Lower leg skin (tissue), 4 donors: ENCODE measurements around the gene LCN2. TPM values are rescaled to one million over a fixed set of nuclear protein-coding genes. Genes with fewer than 3 reads are reported as not detected.

Experiments used
- DNase-seq, 2 donors: peaks; one replicate each; pipeline ENCODE4 v3.0.0-alpha.2; 2019; ENCODE audit warnings: low spot score in 2 of 2
- H3K4me3 ChIP-seq: fragments of 200-600 bp; sonication (generic); 2 replicates; pipeline ENCODE4 v1.5.1; 2017; ENCODE audit warnings: mild to moderate bottlenecking, low read depth; ENCODE audit not compliant: poor library complexity, severe bottlenecking
- POLR2A ChIP-seq, 2 donors: fragments of 450-650 bp; IDR thresholded peaks; one replicate each; pipeline ENCODE4 v1.6.1; 2016 to 2017; ENCODE audit warnings: antibody characterized with exemption in 2 of 2, mild to moderate bottlenecking in 1 of 2, moderate library complexity in 1 of 2
- WGBS, 2 donors: methylation state at CpG; one replicate each; pipeline ENCODE4 v1.1.5; 2018; 5-methylcytosine and 5-hydroxymethylcytosine counted together
- intact Hi-C: fragments of 100-400 bp; cut with DNase I; formaldehyde crosslinking; loops from one replicate; pipeline ENCODE4 v1.15.0; 2023; ENCODE audit warnings: low total_unique reads
- total RNA-seq, 4 donors: library from RNA; depleted of rRNA; stranded (reverse); fragments of >200 nt; gene quantifications; one replicate each; pipeline ENCODE4 v1.1.0, GENCODE V29; 2016
- TF ChIP-seq, protein P1 (sequence below), 3 donors: fragments of 450-650 bp; IDR thresholded peaks; one replicate each; pipeline ENCODE4 v1.5.1; 2016; ENCODE audit warnings: antibody characterized with exemption in 3 of 3, mild to moderate bottlenecking in 3 of 3, moderate library complexity in 2 of 3

Gene LCN2
- total RNA-seq, 4 donors from 2014 or later = 3.7 to 33.8 (median 19.1) TPM

DNA sequence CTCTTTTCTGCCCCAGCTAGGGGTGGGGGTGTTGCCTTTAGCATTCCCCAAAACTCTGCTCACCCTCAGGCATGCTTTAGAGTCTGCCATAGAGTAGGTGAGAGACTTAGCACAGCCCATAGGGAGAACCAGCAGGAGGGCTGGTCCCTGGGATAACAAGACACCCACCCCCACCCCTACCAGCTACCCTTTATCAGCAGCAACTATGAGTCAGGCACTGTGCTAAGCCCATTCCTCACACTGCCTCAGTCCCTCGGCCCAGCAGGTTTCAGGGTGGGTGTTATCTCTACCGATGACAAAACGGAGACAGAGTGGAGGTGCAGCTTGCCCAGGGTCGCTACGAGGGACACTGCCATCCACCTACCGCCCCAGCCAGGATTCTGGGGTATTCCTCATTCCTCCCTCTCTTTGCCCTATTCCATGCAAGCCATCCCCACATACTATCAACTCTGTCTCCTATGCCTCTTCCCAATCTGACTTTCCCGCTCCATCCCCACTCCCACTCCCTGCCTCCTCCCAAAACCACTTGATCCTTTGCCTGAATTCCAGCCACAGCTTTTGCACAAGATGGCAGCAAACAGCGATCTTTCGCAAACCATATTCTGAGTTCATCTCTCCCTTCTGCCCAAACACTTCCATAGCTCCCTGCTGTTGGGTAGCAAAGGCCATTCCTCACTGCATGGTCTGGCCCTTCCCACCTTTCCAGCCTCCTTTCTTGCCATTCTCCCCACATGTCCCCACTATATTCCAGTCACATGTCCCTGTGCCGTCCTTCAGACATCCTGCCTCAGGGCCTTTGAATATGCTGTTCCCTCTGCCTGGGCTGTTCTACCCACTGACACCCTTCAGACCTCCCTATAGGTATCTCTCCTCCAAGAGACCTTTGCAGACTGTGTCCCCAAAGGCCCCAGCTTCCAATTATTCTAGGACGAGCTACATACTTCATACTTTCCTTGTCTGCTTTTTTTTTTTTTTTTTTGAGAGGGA is 37.0 kb downstream of the LCN2 start:
- TF ChIP-seq POLR2A (IDR thresholded peaks at IDR 0.05) = no peak
- 95 to 97% methylated on average over 11 of the region's 11 CpGs for WGBS, 2 donors
- DNase-seq = no peak

GRCh38 chr9:128187361-128187760 is 38.1 kb downstream of the LCN2 start:
- TF ChIP-seq POLR2A (IDR thresholded peaks at IDR 0.05) = no peak
- TF ChIP-seq, protein P1, sequence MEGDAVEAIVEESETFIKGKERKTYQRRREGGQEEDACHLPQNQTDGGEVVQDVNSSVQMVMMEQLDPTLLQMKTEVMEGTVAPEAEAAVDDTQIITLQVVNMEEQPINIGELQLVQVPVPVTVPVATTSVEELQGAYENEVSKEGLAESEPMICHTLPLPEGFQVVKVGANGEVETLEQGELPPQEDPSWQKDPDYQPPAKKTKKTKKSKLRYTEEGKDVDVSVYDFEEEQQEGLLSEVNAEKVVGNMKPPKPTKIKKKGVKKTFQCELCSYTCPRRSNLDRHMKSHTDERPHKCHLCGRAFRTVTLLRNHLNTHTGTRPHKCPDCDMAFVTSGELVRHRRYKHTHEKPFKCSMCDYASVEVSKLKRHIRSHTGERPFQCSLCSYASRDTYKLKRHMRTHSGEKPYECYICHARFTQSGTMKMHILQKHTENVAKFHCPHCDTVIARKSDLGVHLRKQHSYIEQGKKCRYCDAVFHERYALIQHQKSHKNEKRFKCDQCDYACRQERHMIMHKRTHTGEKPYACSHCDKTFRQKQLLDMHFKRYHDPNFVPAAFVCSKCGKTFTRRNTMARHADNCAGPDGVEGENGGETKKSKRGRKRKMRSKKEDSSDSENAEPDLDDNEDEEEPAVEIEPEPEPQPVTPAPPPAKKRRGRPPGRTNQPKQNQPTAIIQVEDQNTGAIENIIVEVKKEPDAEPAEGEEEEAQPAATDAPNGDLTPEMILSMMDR (IDR thresholded peaks at IDR 0.05) = no peak
- intact Hi-C loops = no loop called here
- 100% methylated on average over 2 of the region's 2 CpGs for WGBS, 2 donors
- DNase-seq = no peak
- H3K4me3 ChIP-seq = no peak overlapping the region

More for the DNA sequence above, 37.0 kb downstream of the LCN2 start:
- no peak overlapping the region for H3K4me3 ChIP-seq
- intact Hi-C loops = no loop called here

- WGBS, 2 donors = 68% methylated on average over 1 of the region's 1 CpG
- DNase-seq = no peak
- intact Hi-C loops = no loop called here
These were observed 39.0 kb downstream of the LCN2 start for GRCh38 chr9:128188209-128188608.

GRCh38 chr9:128190013-128190412 is 40.8 kb downstream of the LCN2 start:
- TF ChIP-seq, protein P1 (IDR thresholded peaks at IDR 0.05) = no peak
- no peak for TF ChIP-seq POLR2A (IDR thresholded peaks at IDR 0.05)
- intact Hi-C loops = no loop called here
- no peak for DNase-seq
- WGBS, 2 donors = 48 to 65% methylated on average over 2 of the region's 2 CpGs
- H3K4me3 ChIP-seq = no peak overlapping the region

More at GRCh38 chr9:128188209-128188608, 39.0 kb downstream of the LCN2 start:
- no peak overlapping the region for H3K4me3 ChIP-seq
- TF ChIP-seq, protein P1 (IDR thresholded peaks at IDR 0.05) = no peak
- TF ChIP-seq POLR2A (IDR thresholded peaks at IDR 0.05) = no peak

- WGBS, 2 donors = 12 to 17% methylated on average over 28 to 32 of the region's 32 CpGs
- H3K4me3 ChIP-seq = peak overlapping the region; percentile 72
- DNase-seq = no peak
- TF ChIP-seq, protein P1 (IDR thresholded peaks at IDR 0.05) = no peak
- no peak for TF ChIP-seq POLR2A (IDR thresholded peaks at IDR 0.05)
- intact Hi-C loops = no loop called here
These were observed 41.5 kb downstream of the LCN2 start for GRCh38 chr9:128190516-128191405.
